Nephron (organoid): ENCODE data around the gene RUVBL1.

ENCODE experiments used
- H3K27ac Mint-ChIP-seq, 3 experiments: 2 replicates each; pipeline ENCODE4 v1.8.0; 2020; ENCODE audit warnings: mixed read lengths in 3 of 3, mild to moderate bottlenecking in 2 of 3, moderate library complexity in 1 of 3
- H3K27me3 Mint-ChIP-seq: 2 replicates; pipeline ENCODE4 v1.8.0; 2021; ENCODE audit warnings: low read depth, mild to moderate bottlenecking, moderate library complexity, mixed read lengths
- H3K36me3 Mint-ChIP-seq: 2 replicates; pipeline ENCODE4 v1.8.0; 2020; ENCODE audit warnings: low read depth, mixed read lengths
- H3K4me1 Mint-ChIP-seq: 2 replicates; pipeline ENCODE4 v1.8.0; 2020; ENCODE audit warnings: mixed read lengths
- H3K4me3 Mint-ChIP-seq, 3 experiments: 2 replicates each; pipeline ENCODE4 v1.8.0; 2020; ENCODE audit warnings: mild to moderate bottlenecking in 3 of 3, mixed read lengths in 3 of 3, moderate library complexity in 2 of 3
- H3K9me3 Mint-ChIP-seq: 2 replicates; pipeline ENCODE4 v1.8.0; 2020; ENCODE audit warnings: mixed read lengths
- CTCF ChIP-seq, 3 experiments: fragments of 200-600 bp; sonication (generic); IDR thresholded peaks; one replicate each; pipeline ENCODE4 v1.5.0; 2021; ENCODE audit warnings: antibody characterized with exemption in 3 of 3; ENCODE audit not compliant: unreplicated experiment in 3 of 3

The RUVBL1 gene

GRCh38 chr3:128036119-128036518, 87.5 kb downstream of the RUVBL1 start:
- no peak for TF ChIP-seq CTCF (IDR thresholded peaks at IDR 0.05; ENCODE audit: unreplicated experiment in 3 of 3)
- Mint-ChIP-seq H3K9me3 (no peaks in the 10 kb centered on the region), H3K4me3 (no peak overlapping the region), H3K27me3 (peaks cover 6% of the 10 kb centered on the region), H3K36me3 (no peaks in the 10 kb centered on the region), H3K27ac (peak overlapping the region in 2 of 3 experiments; percentile 66 to 76), H3K4me1 (no peaks in the 10 kb centered on the region)

GRCh38 chr3:128033102-128033501, 90.5 kb downstream of the RUVBL1 start:
- H3K27ac Mint-ChIP-seq = no peak overlapping the region
- no peak for TF ChIP-seq CTCF (IDR thresholded peaks at IDR 0.05; ENCODE audit: unreplicated experiment in 3 of 3)
- no peaks in the 10 kb centered on the region for H3K9me3 Mint-ChIP-seq
- H3K4me1 Mint-ChIP-seq = no peaks in the 10 kb centered on the region
- H3K27me3 Mint-ChIP-seq = no peaks in the 10 kb centered on the region
- no peak overlapping the region for H3K4me3 Mint-ChIP-seq
- no peaks in the 10 kb centered on the region for H3K36me3 Mint-ChIP-seq
